Fibroblast of skin of abdomen (primary cell): ENCODE measurements around the gene WNK1.
"Not testable (repeated sequence)": the region's sequence is repeated elsewhere in the genome, so short reads cannot be mapped to it uniquely, and the experiment has no call there.

Experiments used
- DNase-seq: peaks from one replicate; pipeline ENCODE4 v3.0.0-alpha.2; 2013

Gene WNK1

GRCh38 chr12:749751-750270, 2.6 kb upstream of the WNK1 start:
- no peak for DNase-seq

- no peak for DNase-seq
Observed at GRCh38 chr12:750366-751191, 1.8 kb upstream of the WNK1 start.

- DNase-seq, result peak; percentile 97
Observed at GRCh38 chr12:751192-751998, 984 bp upstream of the WNK1 start.

- DNase-seq, result peak; percentile 39
Observed at GRCh38 chr12:752695-753610, 574 bp downstream of the WNK1 start.

- DNase-seq, result no peak
Observed at GRCh38 chr12:753611-754472, 1.5 kb downstream of the WNK1 start.

- no peak for DNase-seq
Observed at GRCh38 chr12:754473-754820, 2.1 kb downstream of the WNK1 start.

- peak; percentile 64 for DNase-seq
Observed at GRCh38 chr12:754851-755562, 2.6 kb downstream of the WNK1 start.

- DNase-seq, result no peak
Observed at GRCh38 chr12:759628-760027, 7.2 kb downstream of the WNK1 start.

GRCh38 chr12:761256-761655, 8.9 kb downstream of the WNK1 start:
- no peak for DNase-seq

- no peak for DNase-seq
Observed at GRCh38 chr12:765840-766239, 13.5 kb downstream of the WNK1 start.

- no peak for DNase-seq
Observed at GRCh38 chr12:768434-768833, 16.1 kb downstream of the WNK1 start.

GRCh38 chr12:770479-770878, 18.1 kb downstream of the WNK1 start:
- DNase-seq, result peak; percentile 52

GRCh38 chr12:772056-772697, 19.8 kb downstream of the WNK1 start:
- DNase-seq, result no peak

- no peak for DNase-seq
Observed at GRCh38 chr12:774051-774614, 21.8 kb downstream of the WNK1 start.

- DNase-seq, result not testable (repeated sequence)
Observed at GRCh38 chr12:775973-776771, 23.8 kb downstream of the WNK1 start.

- not testable (repeated sequence) for DNase-seq
Observed at GRCh38 chr12:776772-777373, 24.5 kb downstream of the WNK1 start.

- DNase-seq, result no peak
Observed at GRCh38 chr12:777550-778047, 25.2 kb downstream of the WNK1 start.

- no peak for DNase-seq
Observed at GRCh38 chr12:778615-779014, 26.2 kb downstream of the WNK1 start.
